ENCODE results near the gene CSMD2.

The CSMD2 gene

DNA sequence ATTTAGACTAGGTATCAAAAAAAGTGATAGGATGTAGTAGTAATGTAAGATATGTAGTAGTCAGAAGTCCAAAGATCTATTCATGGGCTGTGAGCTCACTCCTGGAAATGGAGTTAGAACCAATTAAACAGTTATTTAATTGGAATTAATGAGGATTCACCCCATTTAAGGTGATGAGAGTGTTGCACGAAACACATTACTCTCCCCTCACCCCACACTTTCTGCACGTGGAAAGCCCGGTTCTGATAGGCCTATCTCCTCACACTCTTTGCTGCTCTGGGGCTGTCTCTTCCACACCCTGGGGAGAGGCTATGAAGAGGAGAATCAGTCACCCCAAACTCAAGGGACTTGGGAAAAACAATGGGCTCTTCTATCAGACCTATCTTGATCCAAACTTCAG lies 174.7 kb downstream of the CSMD2 start:
- DNase-seq, result no peak

DNA sequence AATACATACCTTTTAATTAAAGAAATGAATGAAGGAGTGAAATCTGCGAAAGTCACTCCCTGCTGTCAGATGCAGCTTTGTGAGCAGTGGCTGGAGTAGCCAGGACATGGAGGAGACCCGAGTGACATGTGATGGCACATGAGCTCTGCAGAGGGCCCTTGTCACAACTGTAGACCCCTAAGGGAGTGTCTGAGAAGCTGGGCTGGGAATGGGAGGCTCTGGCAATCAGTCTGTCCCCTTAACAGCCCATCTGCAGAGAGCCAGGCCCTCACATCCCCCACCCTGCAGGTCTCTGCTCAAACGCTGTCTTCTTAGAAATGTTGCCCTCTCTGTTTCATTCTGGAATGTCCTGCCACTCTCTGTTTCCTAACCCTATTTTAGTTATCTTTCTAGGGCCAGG lies 176.9 kb downstream of the CSMD2 start:
- no peak for DNase-seq

DNA sequence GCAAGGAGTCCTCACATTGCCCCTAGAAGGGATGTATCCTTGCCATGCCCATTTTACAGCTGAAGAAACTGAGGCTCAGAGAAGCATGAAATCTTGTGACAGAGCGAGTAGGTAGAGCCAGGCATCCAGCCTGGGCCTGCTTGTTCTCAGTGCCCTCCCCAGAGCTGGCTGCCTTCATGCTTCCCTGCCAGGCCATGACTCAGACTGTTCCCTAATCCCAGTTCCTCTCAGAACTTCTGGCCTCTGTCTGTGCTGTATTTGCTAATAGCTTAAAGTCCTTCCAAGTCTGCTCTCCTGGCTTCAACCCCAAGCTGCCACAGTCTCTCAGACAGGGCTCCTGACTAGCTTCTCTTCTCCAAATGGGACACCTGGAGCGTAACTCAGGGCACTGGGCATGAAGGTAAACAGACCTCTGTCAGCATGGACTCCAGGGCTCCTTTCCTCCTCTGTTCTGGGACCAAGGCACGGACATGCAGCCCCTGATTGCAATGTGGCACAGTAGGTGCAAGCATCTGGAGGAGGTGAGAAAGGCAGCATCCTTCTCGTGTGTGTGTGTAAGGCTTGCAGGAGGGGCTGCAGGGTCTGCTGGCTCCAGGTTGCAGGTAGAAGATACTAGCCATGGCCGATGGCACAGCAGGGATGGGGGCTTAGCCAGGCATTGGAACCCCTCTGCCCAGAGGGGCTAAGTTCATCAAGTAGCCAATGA lies 178.5 kb downstream of the CSMD2 start:
- DNase-seq, result no peak

DNA sequence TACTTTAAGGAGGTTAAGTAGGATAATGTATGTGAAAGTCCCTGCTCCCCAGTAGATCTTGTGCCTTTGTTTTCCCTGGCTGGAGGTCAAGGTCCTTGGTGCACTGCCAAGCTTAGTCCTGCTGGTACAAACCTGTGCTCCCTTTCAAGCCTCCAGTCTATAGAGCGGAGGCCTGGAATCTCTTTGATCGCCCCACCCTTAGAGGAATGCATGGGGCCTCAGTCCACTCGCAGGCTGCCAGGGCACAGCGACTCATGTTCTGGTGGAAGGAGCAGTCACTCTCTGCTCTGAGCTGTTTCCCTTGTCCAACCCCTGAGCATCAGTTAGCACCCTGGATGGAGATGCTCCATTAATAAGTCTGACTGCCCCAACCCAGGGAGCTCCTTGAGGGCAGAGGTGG lies 179.4 kb downstream of the CSMD2 start:
- DNase-seq, result no peak

DNA sequence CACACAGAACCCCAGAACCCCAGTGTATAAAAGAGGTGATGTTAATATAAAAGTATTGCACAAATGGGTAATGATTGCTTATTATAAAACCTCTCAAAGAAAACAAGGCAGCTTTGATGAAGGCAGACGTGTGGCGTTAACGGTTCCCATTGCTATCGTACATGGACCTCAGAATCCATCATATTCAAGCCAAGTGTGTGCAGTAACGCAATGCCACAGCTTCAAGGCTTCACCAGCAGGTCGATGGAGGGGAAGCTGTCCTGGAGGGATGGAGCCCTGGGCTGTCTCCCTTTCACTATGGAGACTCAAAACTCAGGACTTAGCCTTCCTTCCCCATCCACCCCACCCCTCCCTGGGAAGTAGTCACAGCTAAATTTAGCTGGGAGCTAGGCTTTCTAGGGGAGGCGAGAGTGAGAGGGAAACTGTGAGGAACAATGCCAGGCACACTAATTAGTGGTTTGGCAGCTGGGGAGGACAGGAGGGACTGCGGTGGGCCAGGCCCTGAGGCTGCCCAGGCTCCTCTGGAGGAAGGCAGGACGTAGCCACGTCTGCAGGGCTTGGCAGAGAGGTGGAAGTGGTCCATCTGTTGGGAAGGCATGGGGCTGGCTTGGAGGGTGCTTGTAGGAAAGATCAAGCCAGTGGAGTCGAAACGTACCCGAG lies 180.0 kb downstream of the CSMD2 start:
- no peak for DNase-seq

DNA sequence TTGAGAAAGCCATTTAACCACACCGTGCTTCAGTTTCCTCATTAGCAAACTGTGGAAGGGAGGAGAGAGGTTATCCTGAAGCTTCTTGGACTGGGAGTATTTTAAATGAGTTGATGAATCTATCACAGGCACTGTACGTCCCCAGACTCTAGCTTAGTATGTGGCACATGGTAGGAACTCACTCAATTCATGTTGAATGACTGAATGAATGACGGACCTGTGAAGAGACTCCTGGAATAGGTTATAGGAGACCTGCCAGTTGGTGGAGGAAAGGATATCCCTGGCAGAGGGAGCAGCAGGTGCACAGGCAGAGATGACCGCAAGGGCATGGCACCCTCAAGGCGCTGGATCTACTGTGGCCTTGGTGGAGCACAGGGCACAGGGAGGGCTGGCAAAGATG lies 182.6 kb downstream of the CSMD2 start:
- DNase-seq, result no peak

DNA sequence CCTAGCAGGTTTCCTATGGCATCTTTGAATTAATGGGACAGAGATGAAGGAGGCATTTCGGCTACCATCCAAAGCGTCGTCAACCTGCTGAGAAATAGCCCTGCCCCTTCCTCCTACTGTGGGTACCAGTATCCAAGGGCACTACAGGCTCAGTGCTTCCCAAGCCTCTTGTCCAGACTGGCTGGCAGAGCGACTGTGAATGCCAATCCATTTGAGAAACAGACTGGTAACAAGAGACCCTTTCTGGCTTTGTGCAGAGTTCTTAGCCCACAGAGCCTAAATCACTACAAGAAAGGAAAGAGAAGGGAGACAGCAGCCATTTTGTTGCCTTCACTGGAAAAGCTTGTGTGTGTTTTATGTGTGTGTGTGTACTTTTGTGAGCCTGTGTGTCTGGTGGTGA lies 185.7 kb downstream of the CSMD2 start:
- no peak for DNase-seq

DNA sequence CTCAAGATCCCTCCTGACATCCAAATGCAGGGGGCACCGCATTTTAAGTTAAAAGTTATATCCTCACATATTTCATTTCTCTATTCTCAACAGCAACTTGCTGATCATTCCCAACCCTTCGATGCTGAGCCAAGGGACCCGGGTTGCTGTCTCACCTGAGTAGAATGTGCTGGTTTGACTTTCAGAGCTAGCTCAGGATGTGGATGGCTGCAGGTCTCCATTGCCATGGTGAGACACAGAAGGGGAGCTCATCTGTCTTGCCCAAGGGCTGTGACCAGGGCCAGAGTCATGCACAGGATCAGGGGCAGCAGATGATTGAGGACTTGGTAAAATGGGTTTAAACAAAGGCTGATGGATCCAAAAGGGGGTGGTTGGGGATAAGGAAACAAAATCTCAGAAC lies 189.1 kb downstream of the CSMD2 start:
- DNase-seq, result no peak

DNA sequence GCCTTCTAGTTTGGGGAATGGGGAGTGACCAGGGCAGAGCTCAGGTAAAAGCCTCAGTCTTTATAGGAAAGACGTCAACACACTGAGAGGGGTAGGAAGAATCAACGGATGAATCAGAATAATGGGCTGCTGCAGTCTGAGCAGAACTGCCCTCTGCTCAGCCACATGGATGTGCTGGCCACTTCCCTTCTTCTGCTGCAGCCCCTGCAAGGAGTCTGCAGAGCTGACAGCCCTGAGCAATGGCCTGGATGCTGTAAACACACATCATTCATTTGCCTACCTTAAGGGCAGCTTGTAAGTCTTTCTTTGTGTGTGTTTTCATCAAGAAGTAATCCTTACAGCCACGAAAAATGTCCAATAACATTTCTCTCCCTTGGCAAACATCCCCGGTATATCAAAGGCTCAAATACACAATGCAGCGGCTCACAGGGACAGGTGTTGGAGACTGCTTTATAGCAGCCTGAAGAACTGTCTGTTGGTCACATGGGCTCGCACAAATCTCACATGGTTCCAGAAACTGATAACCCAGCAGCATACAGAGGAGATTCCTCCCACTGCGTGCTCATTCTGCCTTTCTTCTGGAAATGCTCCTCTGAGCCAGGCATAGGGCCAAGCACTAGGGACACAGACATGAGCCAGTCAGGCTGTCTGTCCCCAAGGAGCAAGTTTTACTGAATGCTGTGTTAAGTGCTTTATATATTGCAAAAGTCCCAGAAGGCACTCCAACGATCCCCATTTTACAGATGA lies 191.1 kb downstream of the CSMD2 start:
- DNase-seq, result no peak

DNA sequence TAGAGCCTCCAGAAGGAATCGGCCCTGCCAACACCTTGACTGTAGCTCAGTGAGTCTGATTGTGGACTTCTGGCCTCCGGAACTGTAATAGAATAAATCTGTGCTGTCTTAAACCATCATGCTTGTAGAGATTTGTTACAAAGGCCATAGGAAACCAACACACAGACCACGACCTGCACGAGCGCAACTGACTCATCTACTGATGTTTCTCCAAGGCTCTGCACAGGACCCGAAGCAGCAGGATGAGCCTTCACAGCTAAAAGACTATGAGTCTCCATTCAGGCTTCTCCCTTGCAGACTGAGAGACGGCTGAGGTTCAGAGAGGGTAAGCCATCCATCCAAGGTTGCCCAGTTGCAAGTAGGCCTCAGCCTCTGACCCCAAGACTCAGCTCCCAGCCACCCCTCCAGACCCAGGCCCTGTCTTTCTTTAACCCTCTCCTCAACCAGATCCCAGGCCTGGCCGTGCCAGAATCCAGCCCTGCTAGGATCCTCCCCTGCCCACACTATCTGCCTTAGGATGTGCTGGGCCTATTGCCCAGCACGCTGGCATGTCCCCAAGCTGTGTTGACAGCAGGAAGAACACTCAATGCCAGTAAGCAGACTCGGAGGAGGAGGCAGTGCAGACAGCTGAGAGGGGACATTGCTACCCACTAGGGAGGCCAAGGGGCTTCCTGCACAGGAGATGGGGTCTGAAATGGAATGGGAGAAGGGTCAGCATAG lies 192.2 kb downstream of the CSMD2 start:
- DNase-seq, result no peak

DNA sequence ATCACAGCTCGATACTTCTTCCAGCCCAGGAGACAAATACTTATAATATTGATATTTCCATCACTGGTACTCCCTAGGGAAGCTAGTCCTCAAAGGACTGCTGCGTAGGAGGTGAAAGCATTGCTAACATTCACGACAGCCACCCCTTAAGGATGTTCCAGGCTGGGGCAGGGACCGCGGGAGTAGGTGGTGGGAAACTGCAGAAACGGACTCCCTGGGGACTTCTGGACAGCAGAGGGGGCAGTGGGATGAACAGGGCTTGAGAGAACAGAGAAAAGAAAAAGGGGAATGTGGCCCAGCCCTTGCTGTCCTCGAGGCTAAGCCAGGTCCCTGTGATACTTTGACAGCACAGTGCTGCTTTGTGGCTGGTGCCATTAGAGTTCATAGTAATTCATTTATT lies 193.1 kb downstream of the CSMD2 start:
- no peak for DNase-seq

DNA sequence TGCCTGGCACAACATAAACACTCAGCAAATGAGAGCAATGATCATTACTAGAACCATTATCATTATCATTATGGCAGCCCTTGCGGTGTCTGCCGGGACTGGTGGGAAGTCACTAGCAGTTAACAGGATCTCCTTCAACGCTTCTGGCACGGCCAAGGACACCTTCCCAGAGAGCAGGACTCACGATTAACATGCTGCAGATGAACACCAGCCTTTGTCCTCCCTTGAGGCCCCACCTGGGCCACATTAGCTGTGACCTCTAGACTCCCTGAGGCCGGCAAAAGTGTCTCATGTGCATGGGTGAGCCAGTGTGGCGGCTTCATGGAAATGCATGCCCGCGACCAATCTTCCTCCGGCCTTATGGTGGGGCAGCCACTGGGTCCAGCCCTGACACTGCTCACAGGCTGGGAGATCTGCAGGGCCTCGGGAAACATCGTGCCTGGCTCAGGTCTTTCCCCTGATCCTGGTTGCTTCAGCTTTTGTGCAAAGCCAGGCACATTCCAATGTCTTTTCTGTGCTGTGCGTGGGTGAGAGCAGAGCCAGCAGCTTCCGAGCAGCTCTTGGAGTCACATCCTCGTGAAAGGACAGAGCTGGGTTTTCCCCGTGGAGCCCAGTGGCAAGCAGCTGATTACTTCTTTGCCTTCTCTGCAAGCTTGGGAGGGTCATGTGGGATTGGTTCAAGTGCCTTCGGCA lies 193.9 kb downstream of the CSMD2 start:
- DNase-seq, result no peak

DNA sequence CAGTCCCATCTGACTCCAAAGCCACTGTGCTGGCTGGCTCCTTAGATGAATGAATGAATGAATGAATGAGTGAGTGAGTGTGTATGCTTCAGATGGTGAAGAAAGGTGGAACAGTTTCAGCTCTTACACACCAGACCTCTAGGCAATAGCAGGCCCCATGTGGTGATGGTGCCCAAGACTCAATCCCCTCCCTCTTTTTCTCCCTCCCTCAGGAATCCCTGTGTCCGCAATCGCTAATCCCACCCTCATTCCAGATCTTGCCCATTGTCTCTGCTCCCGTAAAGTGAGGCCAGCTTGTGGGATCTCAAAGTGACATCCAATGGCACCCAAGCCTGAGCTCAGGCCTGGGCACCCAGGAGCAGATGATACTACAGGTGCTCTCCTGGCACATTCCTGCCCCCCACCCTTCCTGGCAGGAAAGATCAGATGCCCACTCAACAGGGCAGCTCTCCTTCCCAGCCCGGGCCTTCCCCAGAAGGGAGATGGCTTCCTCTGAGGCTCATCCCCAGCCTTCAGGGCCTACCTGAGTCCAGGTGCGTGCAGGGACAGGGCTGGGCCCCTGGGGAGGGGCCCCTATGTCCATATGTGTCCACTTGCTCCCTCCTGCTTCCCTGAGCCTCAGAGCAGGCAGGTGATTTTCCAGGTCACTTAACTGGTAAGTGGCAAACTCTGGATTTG lies 194.7 kb downstream of the CSMD2 start:
- no peak for DNase-seq

DNA sequence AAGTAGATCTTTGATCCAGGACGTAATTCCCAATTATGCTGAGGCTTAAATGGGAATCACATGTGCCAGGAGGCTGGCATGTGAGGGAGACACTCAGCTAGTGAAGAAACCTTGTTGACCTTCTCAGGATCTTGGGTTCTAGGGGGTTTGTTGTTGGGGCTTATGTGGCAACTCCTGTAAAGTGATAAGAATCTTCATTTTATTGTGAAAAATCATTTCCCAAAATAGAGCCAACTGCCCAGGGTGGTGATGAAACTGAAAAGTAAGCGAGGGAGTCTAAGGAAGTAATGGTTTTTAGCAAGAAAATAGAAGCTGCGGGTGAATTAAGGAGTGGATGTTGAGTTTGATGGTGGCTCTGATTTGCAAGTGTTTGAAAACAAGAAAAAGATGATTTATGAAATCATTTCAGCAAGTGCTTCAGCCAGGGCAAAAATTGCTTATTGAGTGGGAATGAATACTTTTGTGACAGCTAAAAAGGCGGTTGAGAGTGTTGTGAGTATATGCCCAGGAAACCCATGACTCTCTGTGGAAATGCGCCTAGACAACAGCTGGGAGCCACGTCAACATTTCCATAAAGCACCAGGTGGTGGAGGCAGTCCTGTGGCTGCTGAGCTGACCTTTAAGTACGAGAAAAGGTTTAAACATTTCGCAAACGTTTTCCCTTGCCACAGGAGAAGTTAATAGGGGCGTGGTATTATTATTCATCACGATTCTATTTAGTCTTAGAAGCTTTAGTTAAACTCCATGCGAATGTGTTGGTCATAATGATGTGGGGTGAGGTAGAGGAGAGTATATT lies 198.5 kb downstream of the CSMD2 start:
- DNase-seq, result no peak

DNA sequence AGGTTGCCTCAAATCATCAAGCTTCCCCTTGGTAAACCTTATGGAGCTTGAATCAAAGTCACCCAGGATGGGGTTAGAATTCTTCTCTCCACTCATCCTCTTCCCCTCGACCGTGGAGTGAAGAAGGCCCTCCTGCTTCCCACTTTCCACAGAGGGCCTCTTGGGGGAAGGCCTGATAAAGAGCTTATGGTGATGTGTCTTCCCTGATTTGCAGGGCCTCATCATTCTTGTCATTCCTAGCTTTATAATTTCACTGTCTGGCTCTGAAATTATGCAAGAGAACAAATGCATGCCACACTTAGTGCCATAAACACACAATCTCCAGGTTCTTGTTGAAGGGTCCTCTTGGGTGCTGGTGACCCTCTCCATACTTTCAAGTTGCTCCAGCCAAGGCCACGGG lies 199.9 kb downstream of the CSMD2 start:
- DNase-seq, result no peak

DNA sequence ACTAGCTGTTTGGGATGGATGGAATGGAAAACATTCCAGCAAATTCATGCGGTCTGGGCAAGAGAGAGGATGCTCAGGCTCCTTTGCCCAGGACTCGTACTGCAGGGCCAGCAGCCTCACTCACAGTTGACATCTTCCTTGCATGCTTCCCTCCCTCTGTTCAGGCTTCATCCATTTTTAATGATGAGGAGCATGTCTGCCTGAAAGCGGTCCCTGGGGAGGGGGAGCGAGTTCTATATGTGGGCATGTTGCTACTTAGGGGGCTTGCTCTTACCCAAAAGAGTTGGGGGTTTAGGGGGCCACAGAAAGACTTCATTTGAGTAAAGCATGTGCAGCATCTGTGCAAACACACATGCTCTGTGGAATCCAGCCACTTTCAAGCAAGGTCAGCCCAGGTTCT lies 203.0 kb downstream of the CSMD2 start:
- DNase-seq, result no peak

DNA sequence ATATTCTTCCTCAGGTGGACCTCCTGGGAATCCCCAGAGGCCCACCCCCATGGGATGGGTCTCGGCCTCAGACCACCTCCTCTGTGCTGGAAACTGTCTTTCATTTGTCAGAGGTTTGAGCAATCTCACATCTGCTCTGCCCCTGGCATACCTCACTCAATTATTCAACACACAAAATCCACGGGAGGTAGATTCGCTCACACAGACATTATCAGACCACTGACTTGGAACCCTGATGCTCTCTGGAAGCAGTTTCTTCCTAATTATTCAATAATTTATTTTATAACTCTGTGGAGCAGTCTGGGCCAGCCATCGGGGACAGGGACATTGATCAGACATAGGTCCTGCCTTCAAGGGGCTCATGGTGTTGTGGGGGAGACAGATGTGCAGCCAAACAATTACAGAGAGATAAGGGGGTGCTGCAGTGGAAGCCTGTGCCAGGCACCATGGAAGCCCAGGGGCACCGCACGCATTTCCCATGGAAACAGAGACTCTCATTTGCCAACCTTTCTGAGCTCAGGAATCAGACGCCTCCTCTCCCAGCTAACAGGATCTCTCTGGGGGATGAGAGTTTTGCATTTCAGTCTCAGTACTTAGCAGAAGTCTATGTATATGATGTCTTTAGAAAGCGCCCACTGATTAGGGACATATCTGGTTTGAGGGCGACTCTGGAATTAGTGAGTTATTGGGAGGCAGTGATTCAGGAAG lies 204.7 kb downstream of the CSMD2 start:
- no peak for DNase-seq

DNA sequence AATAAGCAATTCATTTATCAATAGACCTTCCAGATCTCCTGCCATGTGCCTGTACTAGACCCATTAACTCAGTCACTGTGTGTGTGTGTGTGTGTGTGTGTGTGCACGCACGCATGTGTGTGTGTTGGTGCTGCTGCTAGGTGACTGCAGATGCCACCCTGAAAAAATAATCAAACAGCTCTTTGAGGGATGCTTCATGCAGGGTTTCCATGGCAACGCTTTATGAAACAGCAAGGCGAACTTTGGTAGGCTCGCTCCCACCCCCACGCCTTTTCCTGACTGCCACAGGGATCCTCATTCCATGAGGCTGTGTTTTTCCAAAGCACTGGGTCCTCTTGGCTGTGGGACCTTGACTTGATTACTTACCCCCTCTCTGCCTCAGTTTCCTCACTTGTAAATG lies 207.2 kb downstream of the CSMD2 start:
- no peak for DNase-seq

DNA sequence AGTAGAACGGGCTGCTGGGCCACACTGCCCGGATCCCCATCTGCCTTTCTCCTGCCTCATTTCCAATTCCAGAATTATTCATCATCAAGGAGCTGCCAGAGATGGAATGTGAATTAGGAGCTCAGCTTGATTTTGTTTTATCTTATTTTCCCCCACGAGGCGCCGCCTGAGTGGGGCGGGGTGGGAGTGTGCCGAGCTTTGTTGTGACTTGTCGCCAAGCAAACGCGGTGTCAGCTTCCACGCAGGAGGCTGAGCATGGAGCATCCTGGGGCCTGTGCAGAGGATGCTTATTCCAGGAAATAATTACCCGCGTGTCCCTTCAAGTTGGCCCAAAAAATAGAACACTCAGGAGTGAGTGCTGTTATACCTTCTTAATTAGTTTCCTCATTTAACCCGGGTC lies 209.9 kb downstream of the CSMD2 start:
- DNase-seq, result no peak

DNA sequence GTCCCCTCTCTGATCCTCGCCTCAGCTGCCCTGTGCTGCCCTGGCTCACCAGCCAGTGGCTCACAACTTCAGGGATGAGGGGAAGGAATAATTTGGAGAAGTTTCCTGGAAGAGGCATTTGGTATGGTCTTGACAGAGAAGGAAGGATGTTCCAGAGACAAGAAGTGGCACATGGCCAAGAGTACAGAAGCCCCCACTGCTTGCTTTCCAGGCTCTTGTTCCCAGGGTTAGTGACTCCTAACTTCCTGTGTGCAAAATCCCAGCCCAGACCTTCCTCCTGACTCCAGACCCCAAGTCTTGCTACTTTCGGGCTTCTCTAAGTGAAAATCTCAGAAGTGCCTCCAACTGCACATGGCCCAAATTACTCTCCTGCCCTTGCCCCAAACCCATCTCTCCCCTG lies 215.5 kb downstream of the CSMD2 start:
- no peak for DNase-seq

DNA sequence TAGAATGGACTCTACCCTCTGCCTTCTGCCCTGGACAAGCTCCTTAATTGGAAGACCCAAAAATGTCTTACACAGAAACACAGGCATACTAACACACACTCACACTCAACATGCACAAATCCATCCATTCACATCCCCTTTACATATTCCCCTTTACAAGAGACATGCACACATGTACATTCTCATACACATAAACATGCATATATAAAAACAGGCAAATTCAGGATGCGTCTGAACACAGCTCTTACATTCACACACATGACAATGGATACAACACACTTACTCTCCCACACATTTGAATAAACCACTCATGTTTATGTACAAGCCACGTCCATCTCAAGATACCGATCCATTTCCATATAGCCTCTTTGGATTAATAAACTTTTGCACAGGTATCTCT lies 216.7 kb downstream of the CSMD2 start:
- DNase-seq, result no peak

Measured in stimulated activated CD4-positive, alpha-beta T cell treated with anti-CD3 and anti-CD28 coated beads, Interleukin-4, amount 100 ng/mL, for 4 hours (primary cell).